HG03469 (cell line): ENCODE measurements around the gene THOC2.
"Not testable (repeated sequence)": the region's sequence is repeated elsewhere in the genome, so short reads cannot be mapped to it uniquely, and the experiment has no call there.

Source experiments
- ATAC-seq: cut with Tn5 transposase; IDR thresholded peaks from one replicate; pipeline ENCODE4 v1.9.1; 2021; ENCODE audit warnings: mild to moderate bottlenecking, moderate library complexity, moderate number of reproducible peaks; ENCODE audit not compliant: unreplicated experiment

THOC2 gene

GRCh38 chrX:123736333-123736921 is 3.6 kb upstream of the THOC2 start:
- no peak for ATAC-seq

GRCh38 chrX:123735137-123735536 is 2.3 kb upstream of the THOC2 start:
- not testable (repeated sequence) for ATAC-seq

GRCh38 chrX:123734079-123734478 is 1.2 kb upstream of the THOC2 start:
- ATAC-seq = not testable (repeated sequence)

- no peak for ATAC-seq
Measured at GRCh38 chrX:123731987-123732669, 724 bp downstream of the THOC2 start.

- no peak for ATAC-seq
Measured at GRCh38 chrX:123731258-123731986, 1.4 kb downstream of the THOC2 start.

GRCh38 chrX:123728554-123728953 is 4.3 kb downstream of the THOC2 start:
- no peak for ATAC-seq

GRCh38 chrX:123728016-123728415 is 4.8 kb downstream of the THOC2 start:
- ATAC-seq = no peak

- not testable (repeated sequence) for ATAC-seq
Measured at GRCh38 chrX:123722193-123722592, 10.7 kb downstream of the THOC2 start.

GRCh38 chrX:123720486-123720885 is 12.4 kb downstream of the THOC2 start:
- ATAC-seq = no peak

GRCh38 chrX:123713841-123714240 is 19.0 kb downstream of the THOC2 start:
- no peak for ATAC-seq

GRCh38 chrX:123713434-123713833 is 19.4 kb downstream of the THOC2 start:
- no peak for ATAC-seq

GRCh38 chrX:123711201-123711600 is 21.7 kb downstream of the THOC2 start:
- ATAC-seq = not testable (repeated sequence)

GRCh38 chrX:123704781-123705180 is 28.1 kb downstream of the THOC2 start:
- no peak for ATAC-seq

GRCh38 chrX:123698979-123699520 is 33.8 kb downstream of the THOC2 start:
- no peak for ATAC-seq

- no peak for ATAC-seq
Measured at GRCh38 chrX:123696334-123696733, 36.5 kb downstream of the THOC2 start.

GRCh38 chrX:123695242-123695641 is 37.6 kb downstream of the THOC2 start:
- no peak for ATAC-seq

- no peak for ATAC-seq
Measured at GRCh38 chrX:123691776-123692175, 41.1 kb downstream of the THOC2 start.

GRCh38 chrX:123688524-123688923 is 44.3 kb downstream of the THOC2 start:
- ATAC-seq = no peak

GRCh38 chrX:123685232-123685631 is 47.6 kb downstream of the THOC2 start:
- ATAC-seq = no peak

- ATAC-seq = no peak
Measured at GRCh38 chrX:123682186-123682585, 50.7 kb downstream of the THOC2 start.

- ATAC-seq = not testable (repeated sequence)
Measured at GRCh38 chrX:123679733-123680460, 53.0 kb downstream of the THOC2 start.
